ENCODE measurements around the gene EXTL2.

Gene EXTL2

DNA sequence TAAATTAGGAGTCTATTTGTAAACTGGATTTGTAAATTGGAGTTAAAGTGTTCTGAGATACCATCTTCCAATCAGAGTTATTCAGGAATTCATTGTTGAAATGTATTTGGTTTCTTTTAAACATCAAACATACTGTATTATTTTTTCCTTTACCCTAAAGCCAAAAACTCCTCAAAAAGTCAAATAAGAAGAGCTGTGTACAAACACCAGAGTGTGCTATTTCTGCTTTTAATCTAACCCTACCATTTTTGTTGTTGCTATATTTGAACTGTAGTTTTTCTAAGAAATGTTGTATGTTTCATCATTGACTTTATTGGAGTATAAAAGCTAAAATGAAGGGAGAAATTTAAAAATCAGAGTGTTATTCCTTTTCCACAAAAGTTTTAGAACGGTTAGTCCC lies 37.1 kb upstream of the EXTL2 start:
- no peak overlapping the region for H3K4me3 ChIP-seq (ENCODE audit: low read depth, low read length)
- TF ChIP-seq, protein P1, sequence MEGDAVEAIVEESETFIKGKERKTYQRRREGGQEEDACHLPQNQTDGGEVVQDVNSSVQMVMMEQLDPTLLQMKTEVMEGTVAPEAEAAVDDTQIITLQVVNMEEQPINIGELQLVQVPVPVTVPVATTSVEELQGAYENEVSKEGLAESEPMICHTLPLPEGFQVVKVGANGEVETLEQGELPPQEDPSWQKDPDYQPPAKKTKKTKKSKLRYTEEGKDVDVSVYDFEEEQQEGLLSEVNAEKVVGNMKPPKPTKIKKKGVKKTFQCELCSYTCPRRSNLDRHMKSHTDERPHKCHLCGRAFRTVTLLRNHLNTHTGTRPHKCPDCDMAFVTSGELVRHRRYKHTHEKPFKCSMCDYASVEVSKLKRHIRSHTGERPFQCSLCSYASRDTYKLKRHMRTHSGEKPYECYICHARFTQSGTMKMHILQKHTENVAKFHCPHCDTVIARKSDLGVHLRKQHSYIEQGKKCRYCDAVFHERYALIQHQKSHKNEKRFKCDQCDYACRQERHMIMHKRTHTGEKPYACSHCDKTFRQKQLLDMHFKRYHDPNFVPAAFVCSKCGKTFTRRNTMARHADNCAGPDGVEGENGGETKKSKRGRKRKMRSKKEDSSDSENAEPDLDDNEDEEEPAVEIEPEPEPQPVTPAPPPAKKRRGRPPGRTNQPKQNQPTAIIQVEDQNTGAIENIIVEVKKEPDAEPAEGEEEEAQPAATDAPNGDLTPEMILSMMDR (IDR thresholded peaks at IDR 0.05; ENCODE audit: control insufficient read depth, extremely low read depth, insufficient read depth), result no peak
- DNase-seq (ENCODE audit: low read depth), result no peak

DNA sequence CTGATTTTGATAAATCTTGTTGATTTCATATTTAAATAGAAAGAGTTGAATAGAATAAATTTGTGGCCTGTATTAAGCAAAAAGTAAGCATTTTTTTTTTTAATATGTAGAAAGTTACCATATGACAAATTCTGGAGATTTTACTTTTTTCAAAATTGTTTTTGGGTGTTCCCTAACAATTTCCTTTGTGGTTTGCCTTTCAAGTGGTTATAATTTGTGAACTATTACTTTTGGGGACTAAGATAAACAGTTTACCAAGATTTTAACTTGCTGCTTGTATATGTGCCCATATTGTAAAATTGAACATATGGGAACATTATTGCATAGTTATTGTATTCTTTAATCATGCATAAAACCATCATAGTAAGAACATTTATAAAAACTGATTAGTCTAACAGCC lies 35.9 kb upstream of the EXTL2 start:
- DNase-seq (ENCODE audit: low read depth), result no peak
- TF ChIP-seq, protein P1 (IDR thresholded peaks at IDR 0.05; ENCODE audit: control insufficient read depth, extremely low read depth, insufficient read depth), result no peak
- H3K4me3 ChIP-seq (ENCODE audit: low read depth, low read length), result no peak overlapping the region

DNA sequence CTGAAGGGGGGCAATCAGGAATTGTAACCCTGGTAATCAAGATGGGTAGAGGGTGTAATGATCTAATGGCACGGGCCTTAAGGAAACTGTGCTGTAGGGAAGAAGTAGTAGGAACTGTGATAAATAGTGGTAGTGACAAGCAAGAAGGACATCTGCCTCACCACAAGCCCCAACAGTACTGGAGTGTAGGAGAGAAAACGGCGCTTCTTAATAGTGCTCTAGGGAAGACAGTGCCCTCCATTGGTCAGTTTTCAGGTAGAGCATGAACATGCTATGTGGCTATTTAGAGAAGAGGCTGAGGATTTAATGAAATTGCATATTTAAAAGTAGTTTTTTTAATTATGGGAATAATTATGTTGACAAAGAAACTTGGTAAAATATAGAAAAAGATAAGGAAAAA lies 33.5 kb upstream of the EXTL2 start:
- TF ChIP-seq, protein P1 (IDR thresholded peaks at IDR 0.05; ENCODE audit: control insufficient read depth, extremely low read depth, insufficient read depth), result no peak
- DNase-seq (ENCODE audit: low read depth), result no peak
- no peak overlapping the region for H3K4me3 ChIP-seq (ENCODE audit: low read depth, low read length)

DNA sequence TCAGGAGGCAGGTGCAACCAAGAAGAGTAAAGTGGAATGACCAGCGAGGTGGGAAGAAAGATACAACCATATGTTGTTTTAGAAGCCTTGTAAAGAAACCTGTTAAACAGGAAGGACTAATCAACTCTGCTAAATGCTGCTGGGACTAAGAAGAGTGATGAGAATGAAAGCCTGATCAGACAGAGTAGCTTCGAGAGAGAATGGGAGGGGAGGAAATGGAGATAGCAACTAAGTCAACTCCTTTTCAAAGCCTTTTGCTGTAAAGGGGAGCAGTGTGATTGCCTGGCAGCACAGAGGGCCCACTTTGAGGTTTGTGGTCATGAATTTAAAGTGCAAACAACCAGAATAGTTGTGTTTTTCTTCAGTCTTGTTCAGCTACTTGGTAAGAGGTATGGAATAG lies 32.6 kb upstream of the EXTL2 start:
- H3K4me3 ChIP-seq (ENCODE audit: low read depth, low read length), result no peak overlapping the region
- peak; percentile 71 for DNase-seq (ENCODE audit: low read depth)
- TF ChIP-seq, protein P1 (IDR thresholded peaks at IDR 0.05; ENCODE audit: control insufficient read depth, extremely low read depth, insufficient read depth), result no peak

DNA sequence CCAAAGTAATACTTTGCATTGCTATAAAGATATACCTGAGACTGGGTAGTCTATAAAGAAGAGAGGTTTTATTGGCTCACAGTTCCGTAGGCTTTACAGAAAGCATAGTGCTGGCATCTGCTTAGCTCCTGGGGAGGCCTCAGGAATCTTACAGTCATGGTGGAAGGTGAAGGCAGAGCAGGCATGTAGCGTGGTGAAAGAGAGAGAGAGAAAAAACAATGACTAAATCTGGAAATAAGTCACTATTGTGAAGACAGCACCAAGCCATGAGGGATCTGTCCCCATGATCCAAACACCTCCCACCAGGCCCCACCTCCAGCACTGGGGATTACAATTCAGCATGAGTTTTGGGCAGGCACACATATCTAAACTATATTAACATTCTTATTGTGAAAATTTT lies 31.6 kb upstream of the EXTL2 start:
- TF ChIP-seq, protein P1 (IDR thresholded peaks at IDR 0.05; ENCODE audit: control insufficient read depth, extremely low read depth, insufficient read depth), result no peak
- no peak for DNase-seq (ENCODE audit: low read depth)
- H3K4me3 ChIP-seq (ENCODE audit: low read depth, low read length), result no peak overlapping the region

DNA sequence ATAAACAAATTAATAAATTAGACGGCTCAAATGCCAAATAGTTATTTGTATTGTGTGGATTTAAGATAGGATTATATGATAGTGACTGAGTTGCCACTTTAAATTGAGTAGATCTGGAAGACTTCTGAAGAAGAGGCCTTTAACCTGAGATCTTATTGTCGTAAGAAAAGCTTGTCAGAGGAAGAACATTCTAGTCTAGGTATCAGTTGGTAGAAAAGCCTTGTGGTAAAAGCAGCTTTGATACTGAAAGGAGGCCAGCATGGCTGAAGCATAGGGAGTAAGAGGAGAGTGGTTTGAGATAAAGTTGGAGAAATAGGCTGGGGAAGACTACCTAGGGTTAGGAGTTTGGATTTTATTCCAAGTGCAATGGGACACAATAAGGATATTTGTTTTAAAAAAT lies 30.3 kb upstream of the EXTL2 start:
- peak; percentile 76 for DNase-seq (ENCODE audit: low read depth)
- no peak overlapping the region for H3K4me3 ChIP-seq (ENCODE audit: low read depth, low read length)
- TF ChIP-seq, protein P1 (IDR thresholded peaks at IDR 0.05; ENCODE audit: control insufficient read depth, extremely low read depth, insufficient read depth), result no peak

DNA sequence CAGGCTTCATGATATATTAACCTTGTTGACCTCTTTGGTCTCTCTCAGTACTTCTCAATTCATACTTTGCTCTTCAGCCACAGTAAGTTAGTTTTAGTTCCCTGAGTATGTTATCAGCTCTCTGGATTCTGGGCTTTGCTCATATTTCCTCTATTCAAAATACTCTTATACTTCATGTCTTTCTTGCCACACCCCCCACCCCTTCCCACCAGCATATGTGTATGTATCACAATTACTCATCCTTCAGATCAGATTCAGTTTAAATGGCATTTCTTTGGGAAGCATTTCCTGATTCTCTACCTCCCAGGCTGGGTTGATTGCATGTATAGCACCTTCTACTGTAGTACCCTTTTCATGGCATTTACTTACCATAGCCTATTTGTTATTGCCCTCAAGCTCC lies 29.6 kb upstream of the EXTL2 start:
- no peak overlapping the region for H3K4me3 ChIP-seq (ENCODE audit: low read depth, low read length)
- TF ChIP-seq, protein P1 (IDR thresholded peaks at IDR 0.05; ENCODE audit: control insufficient read depth, extremely low read depth, insufficient read depth), result no peak
- no peak for DNase-seq (ENCODE audit: low read depth)

Measured in LNCaP clone FGC (cell line).